GM19351 (cell line): ENCODE measurements around the gene TIPARP.
"Not testable (repeated sequence)": the region's sequence is repeated elsewhere in the genome, so short reads cannot be mapped to it uniquely, and the experiment has no call there.

ENCODE experiments used
- ATAC-seq: cut with Tn5 transposase; IDR thresholded peaks from one replicate; pipeline ENCODE4 v1.9.1; 2021; ENCODE audit warnings: mild to moderate bottlenecking, moderate library complexity; ENCODE audit not compliant: unreplicated experiment

TIPARP gene

GRCh38 chr3:156648086-156648485, 26.3 kb upstream of the TIPARP start:
- no peak for ATAC-seq

- no peak for ATAC-seq
Observed at GRCh38 chr3:156649681-156650080, 24.7 kb upstream of the TIPARP start.

- ATAC-seq, result not testable (repeated sequence)
Observed at GRCh38 chr3:156652661-156653060, 21.7 kb upstream of the TIPARP start.

DNA sequence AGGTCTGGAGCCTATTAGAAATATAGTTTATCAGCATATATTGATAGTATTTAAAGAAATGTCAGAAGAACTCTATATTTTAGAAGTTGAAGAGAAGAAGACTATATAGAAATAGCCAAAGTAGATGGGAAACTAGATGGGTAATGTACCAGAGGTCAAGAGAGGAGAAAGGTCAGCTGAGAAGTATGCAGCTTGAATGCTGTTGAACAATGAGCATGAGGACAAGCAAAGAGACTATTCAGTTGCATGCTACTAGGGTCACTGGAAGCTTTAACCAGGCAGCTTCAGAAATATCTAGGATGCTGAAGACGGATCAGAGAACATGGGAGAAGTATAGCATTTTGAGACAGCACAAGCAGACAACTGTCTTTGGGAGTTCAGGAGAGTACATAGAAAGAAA, 19.6 kb upstream of the TIPARP start:
- ATAC-seq, result no peak

DNA sequence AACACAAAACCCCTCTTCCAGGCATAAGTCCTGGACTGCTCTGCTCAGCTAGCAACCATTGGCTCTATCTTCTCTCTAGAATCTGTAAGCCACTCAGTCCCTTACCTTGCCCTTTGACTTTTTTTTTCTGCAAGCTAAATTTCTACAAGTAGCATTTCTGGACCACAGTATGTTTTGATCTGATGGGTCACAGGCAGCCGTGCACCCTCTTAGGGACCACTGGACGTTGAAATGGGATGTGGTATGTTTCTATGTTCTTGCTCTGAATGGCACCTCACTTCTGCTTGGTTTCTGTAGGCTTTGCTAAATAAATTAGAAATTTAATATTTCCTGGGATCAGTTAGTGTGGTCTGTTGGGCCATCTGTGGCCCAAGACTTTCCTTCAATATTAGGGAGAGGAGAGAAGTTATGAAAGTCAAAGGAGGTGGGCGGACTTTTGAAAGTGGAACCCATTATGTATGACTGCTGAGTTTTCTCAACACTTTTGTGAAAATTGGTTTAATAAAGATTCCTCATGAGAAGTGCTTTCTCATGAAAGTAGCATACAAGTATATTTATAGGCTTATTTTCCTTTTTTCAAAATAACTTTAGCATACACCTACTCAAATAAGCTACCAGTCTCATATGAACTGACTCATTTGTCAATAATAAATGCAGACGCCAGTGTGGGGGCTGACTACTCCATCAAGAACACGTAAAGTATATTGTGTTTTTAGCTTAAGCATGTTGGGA, 18.4 kb upstream of the TIPARP start:
- ATAC-seq, result peak; percentile 54

- no peak for ATAC-seq
Observed at GRCh38 chr3:156657440-156657839, 16.9 kb upstream of the TIPARP start.

GRCh38 chr3:156657862-156658731, 16.3 kb upstream of the TIPARP start:
- no peak for ATAC-seq

GRCh38 chr3:156658732-156659090, 15.7 kb upstream of the TIPARP start:
- no peak for ATAC-seq

- no peak for ATAC-seq
Observed at GRCh38 chr3:156659260-156659659, 15.1 kb upstream of the TIPARP start.

DNA sequence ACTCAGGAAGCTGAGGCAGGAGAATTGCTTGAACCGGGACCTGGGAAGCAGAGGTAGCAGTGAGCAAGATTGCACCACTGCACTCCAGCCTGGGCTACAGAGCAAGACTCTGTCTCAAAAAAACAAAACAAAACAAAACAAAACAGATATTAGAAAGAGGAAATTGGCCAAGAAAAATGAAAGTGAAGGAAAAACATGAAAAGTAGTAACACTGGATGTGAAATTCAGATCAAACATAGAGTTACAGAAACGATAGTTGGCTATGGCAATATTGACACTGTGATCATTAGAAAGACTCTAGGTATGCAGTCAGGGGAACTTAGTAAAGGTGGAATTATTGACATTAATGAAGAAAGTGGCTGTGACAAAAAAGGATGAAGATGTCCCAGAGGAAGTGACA, 13.2 kb upstream of the TIPARP start:
- ATAC-seq, result no peak

DNA sequence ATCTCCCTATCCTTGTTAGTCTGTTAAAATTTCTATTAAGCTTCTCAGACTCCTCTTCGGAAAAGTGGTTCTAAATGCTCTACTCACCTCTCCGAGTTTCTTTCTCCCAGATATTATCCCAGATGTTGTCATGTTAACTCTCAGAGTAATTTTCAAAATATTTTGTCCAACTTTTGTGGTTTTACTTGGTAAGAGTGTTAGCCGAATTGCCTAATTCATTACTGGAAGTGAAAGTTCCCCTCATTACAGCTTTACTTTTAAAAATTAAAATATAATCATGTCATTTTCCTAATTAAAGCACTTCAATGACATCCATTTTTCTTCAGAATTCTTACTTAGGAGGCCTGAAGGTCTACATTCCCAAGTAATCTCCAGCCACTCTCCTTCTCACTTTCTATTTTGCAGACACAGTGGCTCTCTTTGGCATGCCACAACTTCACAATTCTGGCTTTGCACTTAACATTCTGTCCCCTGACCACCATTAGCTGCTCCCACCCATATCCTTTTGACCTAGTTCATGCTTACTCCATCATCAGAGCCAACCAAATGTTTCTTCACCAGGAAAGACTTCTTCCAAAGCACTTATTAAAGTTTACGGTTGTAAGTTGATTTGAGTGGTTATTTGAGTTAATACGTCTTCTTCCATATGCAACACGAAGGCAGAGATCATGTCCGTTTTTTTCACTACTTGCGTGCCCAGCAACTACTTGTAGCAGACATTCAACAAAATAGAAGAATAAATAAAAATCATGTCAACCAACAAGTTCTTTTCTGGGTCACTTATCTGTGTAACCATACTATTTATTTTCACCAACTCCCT, 10.2 kb upstream of the TIPARP start:
- peak; percentile 2 for ATAC-seq

DNA sequence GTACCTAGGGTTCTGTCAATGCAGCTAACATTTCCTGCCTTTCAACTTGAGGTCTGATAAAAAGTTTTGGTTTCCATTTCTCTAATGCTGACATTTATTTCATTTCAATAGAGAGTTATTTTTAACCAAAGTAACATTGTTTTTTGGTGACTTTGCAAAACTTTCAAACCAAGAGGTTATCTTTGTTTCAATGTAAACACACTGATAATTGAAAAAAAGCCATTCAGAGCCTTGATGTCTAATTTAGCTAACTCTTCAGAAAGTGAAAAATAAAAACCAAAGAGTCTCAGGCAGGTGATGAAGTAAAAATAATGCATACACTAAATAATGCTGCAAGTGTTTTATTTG, 9.6 kb upstream of the TIPARP start:
- ATAC-seq, result peak; percentile 65

GRCh38 chr3:156665291-156665690, 9.1 kb upstream of the TIPARP start:
- no peak for ATAC-seq

DNA sequence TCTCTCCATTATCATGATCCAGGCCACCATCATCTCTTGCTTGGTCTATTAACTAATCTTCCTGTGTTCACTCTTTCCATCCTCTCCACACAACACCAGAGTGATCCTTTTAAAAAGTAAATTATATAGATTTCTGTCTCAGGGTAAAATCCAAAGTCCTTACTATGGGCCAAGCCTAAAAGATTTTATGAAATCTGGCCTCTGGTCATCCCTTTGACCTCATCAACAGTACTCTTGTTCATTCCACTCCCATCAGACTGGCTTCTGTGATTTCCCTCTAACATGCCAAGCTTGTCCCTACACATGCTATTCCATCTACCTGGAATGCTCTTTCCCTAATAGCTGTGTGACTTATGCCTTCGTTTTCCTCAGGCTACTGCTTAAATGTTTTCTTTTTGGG, 8.3 kb upstream of the TIPARP start:
- no peak for ATAC-seq

DNA sequence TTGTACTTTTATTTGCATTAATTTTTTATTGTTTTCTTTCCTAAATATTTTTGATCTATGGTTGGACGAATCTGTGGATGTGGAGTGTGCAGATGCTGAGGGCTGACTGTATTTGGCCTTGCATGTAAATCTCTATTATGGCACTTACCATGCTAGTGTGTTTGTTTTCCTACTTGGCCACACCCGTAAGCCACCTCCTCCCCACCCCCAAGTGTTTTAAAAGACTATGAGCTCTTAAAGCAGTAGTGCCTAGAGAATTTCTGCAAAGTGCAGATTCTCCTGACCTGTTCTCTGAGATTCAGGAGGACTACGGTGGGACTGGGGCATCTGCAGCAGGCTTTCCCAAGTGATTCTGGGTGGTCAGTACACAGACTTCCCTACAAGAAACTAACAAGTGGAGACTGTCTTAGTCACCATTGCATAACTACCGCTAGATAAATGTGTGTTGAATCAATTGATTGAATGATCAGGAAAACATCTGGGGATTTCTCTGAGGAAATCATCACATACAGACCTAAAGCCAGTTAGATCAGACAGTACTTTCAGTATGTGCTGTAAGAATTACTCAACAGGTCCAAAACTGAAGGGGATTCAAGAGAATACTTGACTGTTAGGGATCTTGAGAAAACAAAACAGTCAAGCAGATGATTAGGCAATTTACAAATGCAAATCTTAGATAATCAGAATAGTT, 6.2 kb upstream of the TIPARP start:
- no peak for ATAC-seq

DNA sequence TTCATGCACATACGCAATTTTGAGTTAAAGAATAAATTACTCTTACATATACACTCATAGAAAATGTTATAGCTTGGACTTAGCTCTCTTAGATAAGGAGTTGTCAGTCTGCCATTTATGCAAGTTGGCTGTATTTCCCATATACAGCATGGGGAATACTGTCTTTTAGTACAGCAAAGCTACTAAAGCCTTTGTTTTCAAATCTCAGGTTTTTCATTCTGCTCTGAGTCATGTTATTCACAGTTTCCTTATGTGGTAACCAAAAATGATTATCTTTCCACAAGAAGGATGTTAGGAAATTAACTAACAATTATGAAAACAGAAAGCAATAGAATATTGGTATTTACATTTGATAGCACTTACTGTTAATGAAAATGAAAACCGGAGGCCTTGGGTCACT, 4.3 kb upstream of the TIPARP start:
- no peak for ATAC-seq

GRCh38 chr3:156670652-156671051, 3.7 kb upstream of the TIPARP start:
- ATAC-seq, result no peak

- ATAC-seq, result no peak
Observed at GRCh38 chr3:156673732-156674045, 701 bp upstream of the TIPARP start.

GRCh38 chr3:156674911-156675829, 780 bp downstream of the TIPARP start:
- ATAC-seq, result peak; percentile 0
